Neural progenitor cell (in vitro differentiated cells): ENCODE data around the gene ARPC4. TPM values are rescaled to one million over a fixed set of nuclear protein-coding genes. Genes with fewer than 3 reads are reported as not detected.

ENCODE experiments used
- DNase-seq: peaks from one replicate; pipeline ENCODE4 v3.0.0-alpha.2; 2016; ENCODE audit warnings: low spot score
- H2AFZ ChIP-seq: fragments of 200-600 bp; sonication (generic); replicated peaks from 2 replicates; pipeline ENCODE4 v1.6.1; 2016; ENCODE audit warnings: antibody characterized with exemption
- H3F3A ChIP-seq: fragments of 200-600 bp; sonication (generic); 2 replicates; pipeline ENCODE4 v1.6.1; 2016; ENCODE audit warnings: antibody characterized with exemption, low read depth
- H3K27ac ChIP-seq: fragments of 200-600 bp; sonication (generic); 2 replicates; pipeline ENCODE4 v1.5.1; 2016; ENCODE audit warnings: mild to moderate bottlenecking
- H3K27me3 ChIP-seq: fragments of 200-600 bp; sonication (generic); 2 replicates; pipeline ENCODE4 v1.6.1; 2016; ENCODE audit warnings: mild to moderate bottlenecking, moderate library complexity
- H3K36me3 ChIP-seq: fragments of 200-600 bp; sonication (generic); 2 replicates; pipeline ENCODE4 v1.5.1; 2016
- H3K4me1 ChIP-seq: fragments of 200-600 bp; sonication (generic); 2 replicates; pipeline ENCODE4 v1.6.1; 2016; ENCODE audit warnings: mixed run types
- H3K4me2 ChIP-seq: fragments of 200-600 bp; sonication (generic); 2 replicates; pipeline ENCODE4 v1.6.1; 2016
- H3K4me3 ChIP-seq: fragments of 200-600 bp; sonication (generic); 2 replicates; pipeline ENCODE4 v1.5.1; 2016
- H3K79me2 ChIP-seq: fragments of 200-600 bp; sonication (generic); 2 replicates; pipeline ENCODE4 v1.6.1; 2016; ENCODE audit warnings: low read depth
- H3K9ac ChIP-seq: fragments of 200-600 bp; sonication (generic); 2 replicates; pipeline ENCODE4 v1.6.1; 2016
- H3K9me3 ChIP-seq: fragments of 200-600 bp; sonication (generic); 2 replicates; pipeline ENCODE4 v1.5.1; 2016; ENCODE audit warnings: low read depth
- H4K20me1 ChIP-seq: fragments of 200-600 bp; sonication (generic); 2 replicates; pipeline ENCODE4 v1.6.1; 2016; ENCODE audit warnings: low read depth
- H3K27ac Mint-ChIP-seq: 3 replicates; pipeline ENCODE4 v1.8.0; 2021; ENCODE audit warnings: mixed read lengths
- H3K27me3 Mint-ChIP-seq: 2 replicates; pipeline ENCODE4 v1.8.0; 2022; ENCODE audit warnings: low read depth, mild to moderate bottlenecking, inconsistent platforms, moderate library complexity, mixed read lengths; ENCODE audit not compliant: insufficient read depth
- H3K36me3 Mint-ChIP-seq: 3 replicates; pipeline ENCODE4 v1.8.0; 2021; ENCODE audit warnings: mixed read lengths
- H3K4me1 Mint-ChIP-seq: 3 replicates; pipeline ENCODE4 v1.8.0; 2021; ENCODE audit warnings: mixed read lengths
- H3K4me3 Mint-ChIP-seq: 3 replicates; pipeline ENCODE4 v1.8.0; 2021; ENCODE audit warnings: mild to moderate bottlenecking, moderate library complexity, mixed read lengths
- H3K9me3 Mint-ChIP-seq: 3 replicates; pipeline ENCODE4 v1.8.0; 2020; ENCODE audit warnings: mixed read lengths
- CTCF ChIP-seq: fragments of 200-600 bp; sonication (generic); IDR thresholded peaks from 2 replicates; pipeline ENCODE4 v1.5.1; 2017; ENCODE audit warnings: antibody characterized with exemption, mild to moderate bottlenecking
- EZH2 ChIP-seq: fragments of 200-600 bp; sonication (generic); IDR thresholded peaks from 2 replicates; pipeline ENCODE4 v1.6.1; 2017; ENCODE audit warnings: antibody characterized with exemption, mild to moderate bottlenecking, moderate library complexity
- EZH2phosphoT487 ChIP-seq: fragments of 200-600 bp; sonication (generic); IDR thresholded peaks from 2 replicates; pipeline ENCODE4 v1.6.1; 2017; ENCODE audit warnings: antibody characterized with exemption
- total RNA-seq: library from RNA; depleted of rRNA; stranded (reverse); fragments of >200 nt; gene quantifications from 2 replicates; pipeline ENCODE4 v1.2.3, GENCODE V29; 2015; ENCODE audit warnings: low replicate concordance

ARPC4 gene
- total RNA-seq, 1 donor from 2014 or later = 126 TPM

GRCh38 chr3:9841015-9841414, 48.1 kb downstream of the ARPC4 start:
- Histone ChIP-seq H3K9me3 (no peaks in the 10 kb centered on the region), H3K4me1 (peaks cover 3% of the 10 kb centered on the region), H3K27ac (no peak overlapping the region), H3F3A (peaks cover 6% of the 10 kb centered on the region), H3K4me2 (no peak overlapping the region), H4K20me1 (no peaks in the 10 kb centered on the region), H3K79me2 (no peaks in the 10 kb centered on the region), H2AFZ (no peak overlapping the region), H3K4me3 (no peak overlapping the region), H3K27me3 (no peaks in the 10 kb centered on the region), H3K9ac (no peak overlapping the region), H3K36me3 (no peaks in the 10 kb centered on the region)
- Mint-ChIP-seq H3K9me3 (no peaks in the 10 kb centered on the region), H3K4me1 (peaks cover 8% of the 10 kb centered on the region), H3K27me3 (peaks cover 4% of the 10 kb centered on the region), H3K36me3 (peaks cover 12% of the 10 kb centered on the region), H3K27ac (no peak overlapping the region), H3K4me3 (no peak overlapping the region)
- no peak for DNase-seq
- no peak for TF ChIP-seq CTCF
- TF ChIP-seq EZH2 = no peak
- TF ChIP-seq EZH2phosphoT487 = no peak

- H3K4me1 Mint-ChIP-seq = peaks cover 14% of the 10 kb centered on the region
- H3K9me3 Mint-ChIP-seq = no peaks in the 10 kb centered on the region
- DNase-seq = peak; percentile 96
- Histone ChIP-seq H3K9ac (peak within 1 kb of the TSS; percentile 23), H3F3A (peaks cover 6% of the 10 kb centered on the region), H3K4me1 (peaks cover 3% of the 10 kb centered on the region), H2AFZ (peak within 1 kb of the TSS; percentile 93), H3K27me3 (no peaks in the 10 kb centered on the region), H3K4me3 (peak within 1 kb of the TSS; percentile 70), H3K4me2 (peak within 1 kb of the TSS; percentile 82), H3K9me3 (no peaks in the 10 kb centered on the region), H3K27ac (no peak within 1 kb of the TSS), H3K79me2 (no peaks in the 10 kb centered on the region), H4K20me1 (no peaks in the 10 kb centered on the region), H3K36me3 (no peaks in the 10 kb centered on the region)
- peaks cover 4% of the 10 kb centered on the region for H3K27me3 Mint-ChIP-seq
- H3K4me3 Mint-ChIP-seq = peak within 1 kb of the TSS; percentile 97
- TF ChIP-seq EZH2 (no peak), CTCF (no peak), EZH2phosphoT487 (no peak)
- peaks cover 10% of the 10 kb centered on the region for H3K36me3 Mint-ChIP-seq
- peak within 1 kb of the TSS; percentile 60 for H3K27ac Mint-ChIP-seq
These were observed 51.0 kb downstream of the ARPC4 start, which contains the start of gene RPUSD3 for GRCh38 chr3:9843715-9844438. Gene RPUSD3, minus strand, starts transcription at chr3:9844008. Its CDS starts 18 bp downstream, at chr3:9843990.

- Histone ChIP-seq H3K36me3 (no peaks in the 10 kb centered on the region), H3K9ac (no peak overlapping the region), H3K79me2 (no peaks in the 10 kb centered on the region), H3K4me3 (no peak overlapping the region), H2AFZ (no peak overlapping the region), H3K4me1 (peaks cover 3% of the 10 kb centered on the region), H3K27ac (no peak overlapping the region), H4K20me1 (no peaks in the 10 kb centered on the region), H3K4me2 (no peak overlapping the region), H3K27me3 (no peaks in the 10 kb centered on the region), H3F3A (peaks cover 6% of the 10 kb centered on the region), H3K9me3 (no peaks in the 10 kb centered on the region)
- Mint-ChIP-seq H3K4me3 (no peak overlapping the region), H3K36me3 (peaks cover 10% of the 10 kb centered on the region), H3K9me3 (no peaks in the 10 kb centered on the region), H3K27me3 (peaks cover 4% of the 10 kb centered on the region), H3K27ac (no peak overlapping the region), H3K4me1 (peaks cover 15% of the 10 kb centered on the region)
- DNase-seq = no peak
- TF ChIP-seq EZH2 (no peak), CTCF (no peak), EZH2phosphoT487 (no peak)
These were observed 53.3 kb downstream of the ARPC4 start for GRCh38 chr3:9846231-9846630.
